Measurements from ENCODE around the gene LBP.
"Not testable (repeated sequence)": the region's sequence is repeated elsewhere in the genome, so short reads cannot be mapped to it uniquely, and the experiment has no call there.

Gene LBP, protein sequence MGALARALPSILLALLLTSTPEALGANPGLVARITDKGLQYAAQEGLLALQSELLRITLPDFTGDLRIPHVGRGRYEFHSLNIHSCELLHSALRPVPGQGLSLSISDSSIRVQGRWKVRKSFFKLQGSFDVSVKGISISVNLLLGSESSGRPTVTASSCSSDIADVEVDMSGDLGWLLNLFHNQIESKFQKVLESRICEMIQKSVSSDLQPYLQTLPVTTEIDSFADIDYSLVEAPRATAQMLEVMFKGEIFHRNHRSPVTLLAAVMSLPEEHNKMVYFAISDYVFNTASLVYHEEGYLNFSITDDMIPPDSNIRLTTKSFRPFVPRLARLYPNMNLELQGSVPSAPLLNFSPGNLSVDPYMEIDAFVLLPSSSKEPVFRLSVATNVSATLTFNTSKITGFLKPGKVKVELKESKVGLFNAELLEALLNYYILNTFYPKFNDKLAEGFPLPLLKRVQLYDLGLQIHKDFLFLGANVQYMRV

GRCh38 chr20:38346247-38346651, at the start of gene LBP:
Gene LBP, plus strand, starts transcription at chr20:38346482. Its CDS starts 35 bp downstream, at chr20:38346517.
- no peak for DNase-seq

DNA sequence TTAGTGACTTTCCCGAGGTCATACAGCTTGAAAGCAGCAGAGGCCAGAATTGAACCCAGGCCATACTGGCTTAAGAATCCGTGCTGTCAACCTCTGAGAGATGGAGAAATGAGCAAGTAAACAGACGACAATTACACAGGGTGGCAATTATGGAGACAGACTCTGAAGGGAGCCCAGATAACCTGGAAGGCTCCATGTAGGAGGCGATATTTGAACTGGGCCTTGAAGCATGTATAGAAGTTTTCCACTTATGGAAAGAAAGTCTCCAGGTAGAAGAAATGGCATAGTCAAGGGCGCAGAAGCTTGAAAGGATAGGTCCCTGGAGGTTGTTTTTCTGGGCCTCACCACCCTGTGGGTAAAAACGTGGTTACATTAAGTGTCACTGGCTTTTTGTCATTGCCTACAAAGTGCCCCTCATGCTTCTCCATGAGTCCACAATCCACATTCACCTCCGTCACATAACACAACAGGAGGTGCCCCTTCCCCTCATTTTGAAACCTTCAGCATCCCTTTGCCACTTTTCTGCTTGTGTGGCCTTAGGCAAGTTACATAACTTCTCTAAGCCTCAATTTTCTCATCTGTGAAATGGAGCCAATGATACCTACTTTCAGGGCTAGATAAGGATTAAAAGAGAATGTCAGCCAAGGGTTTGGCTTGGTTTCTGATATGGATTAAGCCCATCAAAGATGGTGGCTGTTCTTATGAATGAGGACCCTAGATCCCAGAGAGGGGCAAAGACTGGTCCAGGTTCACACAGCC, 48.2 kb upstream of the LBP start:
- DNase-seq = no peak

DNA sequence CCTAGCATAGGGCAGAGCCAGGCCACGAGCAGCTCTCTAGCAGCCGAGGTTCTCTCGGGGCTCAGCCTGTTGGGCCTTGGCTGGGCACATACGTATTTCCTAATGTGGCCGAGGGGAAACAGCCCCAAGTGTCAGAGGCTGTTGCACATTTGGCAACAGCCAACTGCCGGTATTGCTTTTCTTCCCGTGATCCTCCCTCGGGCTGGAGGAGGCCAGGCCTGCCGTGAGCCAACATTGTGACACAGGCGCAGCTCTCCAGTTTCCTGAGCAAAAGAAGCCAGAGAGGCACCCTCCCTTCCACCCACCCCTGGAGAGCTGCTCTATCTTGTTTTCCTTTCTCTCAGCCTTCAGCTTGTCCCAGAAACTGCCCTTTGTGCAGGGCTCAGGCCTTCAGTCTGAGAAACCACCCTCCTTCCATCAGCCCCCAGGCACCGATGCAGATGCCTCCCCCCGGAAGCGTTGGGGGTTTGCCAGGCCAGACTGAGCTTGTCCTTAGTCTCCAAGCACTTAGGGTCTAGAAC, 47.5 kb upstream of the LBP start:
- DNase-seq = no peak

DNA sequence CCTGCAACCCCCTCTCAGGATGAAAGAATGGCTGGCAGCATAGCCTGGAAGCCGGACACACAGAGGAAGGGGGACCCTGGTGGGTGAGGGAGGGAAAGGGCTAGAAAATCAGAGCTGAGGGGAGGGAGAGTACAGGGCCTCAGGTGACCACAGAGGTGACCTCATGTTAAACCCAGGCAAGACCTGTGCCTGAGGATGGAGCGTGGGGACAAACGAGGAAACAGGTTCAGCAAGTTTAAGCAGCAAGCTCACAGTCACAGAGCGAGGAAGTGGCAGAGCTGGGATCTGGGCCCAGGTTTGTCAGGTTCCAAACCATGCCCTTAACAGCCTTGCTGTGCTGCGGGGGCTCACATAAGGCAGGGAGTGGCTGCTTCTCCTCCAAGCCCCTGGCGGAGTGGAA, 46.3 kb upstream of the LBP start:
- no peak for DNase-seq

DNA sequence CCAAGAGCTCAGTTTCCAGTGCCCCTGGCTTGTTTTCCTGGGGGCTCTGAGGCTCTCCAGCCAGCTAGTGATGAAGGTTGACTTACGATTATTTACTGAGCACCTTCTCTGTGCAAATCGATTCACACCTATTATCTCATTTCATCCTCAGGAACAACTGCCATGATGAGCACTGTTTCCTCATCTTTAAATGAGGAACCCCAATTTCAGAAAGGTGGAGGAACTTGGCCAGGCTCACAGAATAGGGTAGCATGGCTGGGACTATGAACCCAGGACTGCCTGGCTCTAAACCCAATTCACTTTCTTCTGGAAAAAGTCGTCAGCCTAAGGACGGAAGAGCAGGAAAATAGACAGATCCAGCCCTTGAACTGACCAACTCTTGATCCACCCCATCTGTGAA, 45.8 kb upstream of the LBP start:
- DNase-seq = no peak

- no peak for DNase-seq
Observed at GRCh38 chr20:38301309-38301708, 45.0 kb upstream of the LBP start.

GRCh38 chr20:38302786-38303185, 43.5 kb upstream of the LBP start:
- no peak for DNase-seq

DNA sequence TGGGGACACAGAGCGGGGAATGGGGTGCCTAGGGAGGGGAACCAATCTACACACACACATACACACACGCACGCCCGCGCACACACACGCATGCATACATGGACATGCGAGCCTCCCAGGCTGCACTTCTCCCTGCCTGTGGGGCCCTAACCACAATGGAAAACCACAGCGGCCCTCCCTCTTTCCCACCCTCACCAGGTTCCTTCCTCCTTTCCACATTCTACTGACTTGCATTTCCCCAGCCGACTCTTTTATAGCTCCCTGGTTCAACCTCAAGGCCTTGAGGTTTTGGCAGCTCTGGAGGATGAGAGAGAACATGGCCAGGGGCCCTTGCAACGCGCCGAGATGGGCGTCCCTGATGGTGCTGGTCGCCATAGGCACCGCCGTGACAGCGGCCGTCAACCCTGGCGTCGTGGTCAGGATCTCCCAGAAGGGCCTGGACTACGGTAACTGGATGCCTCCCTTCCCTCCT, 42.3 kb upstream of the LBP start, which contains the start of gene BPI:
TSS of gene BPI (plus strand) at position 249 of the 472 bp plus-strand sequence. CDS start at position 317, 68 bp downstream.
- DNase-seq = no peak

DNA sequence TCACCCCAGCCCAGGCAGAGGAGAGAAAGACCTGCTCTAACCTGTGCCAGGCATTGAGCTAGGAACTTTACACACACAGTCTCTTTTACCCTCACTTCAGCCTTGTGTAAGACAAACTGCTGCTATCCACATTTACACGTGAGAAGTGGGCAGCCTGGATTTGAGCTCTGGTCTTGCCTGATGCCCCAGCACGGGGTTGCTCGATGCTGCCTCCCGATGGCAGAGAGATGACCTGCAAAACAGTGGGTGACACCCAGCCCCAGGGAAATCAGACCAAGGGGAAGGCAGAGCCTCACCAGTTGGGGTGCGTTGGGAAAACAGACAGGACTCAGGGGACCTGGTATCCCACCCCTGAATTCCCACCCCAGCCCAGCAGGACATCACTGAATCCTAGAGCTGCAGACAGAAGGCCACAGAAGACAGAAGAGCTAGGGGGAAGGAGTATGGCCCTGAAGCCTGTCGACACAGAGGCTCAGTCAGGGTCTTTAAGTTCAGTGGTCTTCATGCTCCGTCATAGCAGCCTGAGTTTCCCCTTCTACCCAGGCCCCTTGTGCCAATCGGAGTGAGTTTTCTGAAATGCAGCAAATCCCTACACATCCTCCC, 41.3 kb upstream of the LBP start:
- no peak for DNase-seq

DNA sequence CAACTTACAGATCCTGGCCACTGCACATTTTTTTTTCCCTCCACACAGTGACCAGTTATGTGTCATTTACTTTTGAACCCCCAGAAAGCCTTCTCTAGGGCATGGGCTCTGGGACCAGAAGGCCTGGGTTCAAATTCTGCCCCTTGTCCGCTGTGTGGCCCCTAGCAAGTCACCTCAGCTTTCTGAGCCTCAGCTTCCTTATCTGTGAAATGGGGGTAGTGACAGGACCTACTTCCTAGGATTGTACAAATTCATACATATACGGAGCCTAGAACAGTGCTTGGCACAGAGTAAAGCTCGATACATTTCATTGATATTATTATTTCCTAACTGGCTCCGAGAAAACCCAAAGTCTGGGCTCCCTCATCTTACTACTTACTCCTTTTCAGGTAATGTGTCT, 40.7 kb upstream of the LBP start:
- DNase-seq = no peak

DNA sequence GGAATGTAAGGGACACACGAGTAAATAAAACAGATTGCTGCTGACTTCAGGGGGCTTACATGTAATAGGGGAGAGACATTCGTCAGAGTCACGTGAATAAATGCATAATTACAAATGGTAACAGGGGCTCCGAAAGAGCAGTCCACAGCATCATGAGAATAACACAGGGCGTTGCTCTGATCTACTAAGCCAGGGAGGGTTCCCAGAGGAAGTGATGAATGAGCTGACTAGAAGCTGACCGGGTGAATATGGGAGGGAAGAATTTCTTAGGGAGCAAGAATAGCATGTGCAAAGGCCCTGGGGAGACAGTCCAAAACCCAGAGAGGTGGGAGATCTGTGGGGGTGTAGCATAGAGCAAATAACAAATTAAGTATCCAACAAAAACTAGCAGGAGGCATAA, 39.9 kb upstream of the LBP start:
- no peak for DNase-seq

- DNase-seq = no peak
Observed at GRCh38 chr20:38307371-38308046, 38.8 kb upstream of the LBP start.

GRCh38 chr20:38308047-38308438, 38.2 kb upstream of the LBP start:
- DNase-seq = no peak

GRCh38 chr20:38308447-38308846, 37.8 kb upstream of the LBP start:
- no peak for DNase-seq

GRCh38 chr20:38311091-38311490, 35.2 kb upstream of the LBP start:
- DNase-seq = no peak

GRCh38 chr20:38311491-38311890, 34.8 kb upstream of the LBP start:
- DNase-seq = no peak

GRCh38 chr20:38313676-38314075, 32.6 kb upstream of the LBP start:
- DNase-seq = no peak

DNA sequence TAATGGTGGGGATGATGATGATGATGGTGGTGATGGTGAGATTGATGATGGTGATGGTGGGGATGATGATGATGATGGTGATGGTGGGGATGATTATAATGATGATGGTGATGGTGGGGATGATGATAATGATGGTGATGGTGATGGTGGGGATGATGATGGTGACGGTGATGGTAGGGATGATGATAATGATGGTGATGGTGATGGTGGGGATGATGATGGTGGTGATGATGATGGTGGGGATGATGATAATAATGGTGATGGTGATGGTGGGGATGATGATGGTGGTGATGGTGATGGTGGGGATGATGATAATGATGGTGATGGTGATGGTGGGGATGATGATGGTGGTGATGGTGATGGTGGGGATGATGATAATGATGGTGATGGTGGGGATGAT, 31.9 kb upstream of the LBP start:
- DNase-seq = not testable (repeated sequence)

DNA sequence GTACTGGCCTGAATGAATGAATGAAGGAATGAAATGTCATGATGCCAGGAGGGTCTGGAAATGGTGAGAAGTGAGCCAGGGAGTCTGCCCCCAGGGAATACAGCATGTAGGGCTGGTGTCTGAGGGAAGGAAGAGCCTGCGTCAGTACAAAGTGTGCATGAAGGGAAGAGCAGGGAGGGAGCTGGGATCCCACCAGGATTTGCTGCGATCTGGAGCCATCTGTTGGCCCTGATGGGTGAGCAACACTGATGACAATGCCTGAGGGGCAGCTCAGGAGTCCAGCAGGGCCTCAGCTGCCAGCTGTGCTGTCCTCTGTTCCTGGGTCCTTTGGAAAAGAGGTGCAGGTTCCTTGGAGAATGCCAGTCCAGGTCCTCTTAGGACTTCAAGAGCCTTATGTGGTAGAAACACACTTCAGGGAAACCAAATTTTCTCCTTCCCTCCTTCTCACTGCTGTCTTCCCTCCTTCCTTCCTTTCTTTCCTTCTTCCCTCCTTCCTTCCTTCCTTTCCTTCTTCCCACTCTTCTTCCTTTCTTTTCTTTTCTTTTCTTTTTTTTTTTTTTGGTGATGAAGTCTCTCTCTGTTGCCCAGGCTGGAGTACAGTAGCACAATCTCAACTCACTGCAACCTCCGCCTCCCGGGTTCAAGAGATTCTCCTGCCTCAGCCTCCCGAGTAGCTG, 30.9 kb upstream of the LBP start:
- DNase-seq = no peak

DNA sequence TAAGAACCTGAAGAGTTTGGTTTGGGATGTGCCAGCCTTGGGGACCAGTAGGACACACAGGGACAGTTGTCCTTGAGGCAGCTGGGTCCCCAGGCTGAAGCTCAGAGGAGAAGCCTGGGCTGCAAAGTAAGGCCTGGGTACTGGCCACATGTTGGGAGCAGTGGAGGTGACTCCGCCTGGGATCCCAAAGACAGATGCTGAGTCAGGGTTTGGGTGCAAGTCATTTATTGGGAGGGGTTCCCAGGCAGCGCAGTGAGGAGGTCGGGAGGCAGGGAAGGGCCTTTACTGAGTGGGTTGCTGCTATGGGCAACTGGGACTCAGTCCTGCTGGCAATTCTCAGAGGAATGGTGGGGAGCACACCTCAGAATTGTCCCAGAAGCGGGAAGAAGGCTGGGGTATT, 29.9 kb upstream of the LBP start:
- DNase-seq = no peak

- no peak for DNase-seq
Observed at GRCh38 chr20:38317422-38317821, 28.9 kb upstream of the LBP start.

DNA sequence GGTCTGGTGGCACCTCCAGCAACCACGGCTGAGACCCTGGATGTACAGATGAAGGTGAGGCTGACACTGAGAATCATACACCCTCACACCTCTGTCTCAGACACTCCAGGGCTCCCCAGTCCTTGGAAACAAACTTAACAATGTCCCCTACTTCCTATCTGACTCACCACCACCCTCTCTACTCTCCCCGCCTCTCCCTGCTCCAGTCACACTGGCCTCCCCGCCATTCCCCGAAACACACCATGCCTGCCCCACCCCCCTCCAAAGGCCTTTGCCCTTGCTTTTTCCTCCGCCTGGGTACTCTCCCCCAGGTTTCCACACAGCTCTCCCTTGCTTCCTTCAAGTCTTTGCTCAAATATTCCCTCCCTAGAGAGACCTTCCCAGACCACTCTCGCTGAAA, 26.1 kb upstream of the LBP start:
- no peak for DNase-seq

Data from amniotic stem cell (primary cell).